HG02970 (cell line): ENCODE results near the gene OPALIN.

Experiments used
- ATAC-seq: cut with Tn5 transposase; IDR thresholded peaks from one replicate; pipeline ENCODE4 v1.9.1; 2021; ENCODE audit warnings: mild to moderate bottlenecking, moderate library complexity, moderate number of reproducible peaks; ENCODE audit not compliant: unreplicated experiment, low FRiP score

OPALIN gene, protein sequence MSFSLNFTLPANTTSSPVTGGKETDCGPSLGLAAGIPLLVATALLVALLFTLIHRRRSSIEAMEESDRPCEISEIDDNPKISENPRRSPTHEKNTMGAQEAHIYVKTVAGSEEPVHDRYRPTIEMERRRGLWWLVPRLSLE

DNA sequence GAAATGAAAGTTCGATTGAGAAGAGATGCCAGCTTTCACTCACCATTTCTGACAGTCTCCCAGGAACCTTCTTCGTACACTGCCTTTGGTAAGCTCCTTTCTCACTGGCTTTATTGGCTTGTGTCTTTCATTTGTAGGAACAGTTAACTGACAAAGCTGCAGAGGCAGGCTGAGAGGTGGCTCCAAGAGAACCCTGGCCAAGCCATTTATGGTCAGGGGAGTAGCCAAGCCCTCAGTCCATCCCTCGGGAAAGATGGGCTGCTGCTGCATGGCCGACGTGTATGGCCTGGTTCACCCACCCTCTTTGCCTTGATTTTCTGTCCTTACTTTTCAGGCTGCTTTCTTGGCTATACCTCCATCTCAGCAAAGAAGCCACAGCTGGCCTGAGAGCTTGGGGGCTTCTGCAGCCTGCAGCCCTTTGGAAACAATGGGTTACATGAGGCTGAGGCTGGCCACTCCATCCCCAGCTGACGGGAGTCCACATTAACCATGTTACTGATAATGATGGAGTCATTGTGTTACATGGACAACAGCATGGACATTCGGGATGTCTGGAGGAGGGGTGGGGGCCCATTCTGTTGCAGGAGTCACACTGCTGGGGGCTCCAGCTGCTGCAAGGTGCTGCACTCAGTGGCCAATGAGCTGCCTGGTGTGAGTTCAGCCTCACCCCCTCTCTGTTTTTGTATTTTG is at the start of gene OPALIN:
OPALIN (minus strand) TSS at position 152 of the 690 bp plus-strand sequence; CDS start at position 46, 106 bp downstream.
- ATAC-seq = no peak

DNA sequence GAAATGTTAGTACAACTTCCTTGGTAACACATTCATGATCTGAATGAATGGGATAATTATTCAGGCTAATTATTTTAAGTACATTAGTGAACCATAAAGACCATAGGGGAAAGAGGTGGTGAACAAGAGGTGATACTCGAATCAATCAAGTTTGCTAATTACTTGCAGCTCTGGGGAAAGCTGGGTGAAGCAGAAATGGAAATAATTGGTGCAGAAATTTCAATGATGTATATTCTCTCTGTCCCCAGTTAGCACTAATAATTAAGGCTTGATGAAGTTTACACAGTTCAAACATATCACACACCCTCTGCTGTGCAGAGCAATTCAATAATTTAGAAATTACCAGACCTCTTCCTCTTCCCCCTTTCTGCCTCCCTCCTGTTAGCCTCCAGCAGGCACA is 49.4 kb upstream of the OPALIN start:
- ATAC-seq = no peak

DNA sequence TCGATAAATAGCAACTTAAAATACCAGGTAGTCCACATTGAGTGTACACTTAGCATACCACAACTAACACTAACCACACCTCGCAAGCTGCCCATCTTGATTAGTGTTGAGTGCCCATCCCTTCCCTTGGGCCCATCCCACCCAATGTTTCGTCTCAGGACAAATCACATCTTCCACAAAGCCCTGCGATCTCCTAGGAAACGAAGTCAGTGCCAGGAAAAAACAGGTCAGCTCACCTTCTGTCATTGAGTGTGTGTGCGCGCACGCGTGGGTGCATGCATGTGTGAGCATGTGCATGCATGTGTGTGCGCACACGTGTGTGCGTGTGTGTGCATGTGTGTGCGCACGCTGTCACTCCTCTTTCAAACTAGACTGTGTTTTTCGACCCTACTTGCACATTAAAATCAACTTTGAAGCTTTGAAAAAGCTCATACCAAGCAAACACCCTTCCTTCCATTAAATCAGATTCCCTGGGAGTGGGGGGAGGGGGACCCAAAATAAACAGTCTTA is 48.8 kb upstream of the OPALIN start:
- no peak for ATAC-seq

DNA sequence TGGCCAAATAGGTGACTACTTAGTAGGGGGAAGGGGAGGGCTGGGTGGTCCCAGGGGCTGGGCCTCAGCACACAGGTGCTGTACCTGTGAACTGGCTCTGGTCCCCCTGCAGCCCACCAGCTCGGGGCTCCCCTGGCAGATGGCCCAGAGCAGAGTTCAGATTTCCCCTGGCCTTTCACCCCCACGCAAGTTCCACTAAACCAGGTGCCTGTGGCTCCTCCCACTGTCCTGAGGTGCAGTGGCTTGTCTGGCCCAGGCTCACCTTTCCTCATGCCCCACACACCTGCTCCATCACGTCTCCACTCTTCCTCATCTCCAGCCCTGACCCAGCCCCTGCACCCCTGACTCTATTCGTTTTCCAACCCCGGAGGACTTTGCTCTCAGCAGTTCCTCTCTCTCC is 47.3 kb upstream of the OPALIN start:
- no peak for ATAC-seq

DNA sequence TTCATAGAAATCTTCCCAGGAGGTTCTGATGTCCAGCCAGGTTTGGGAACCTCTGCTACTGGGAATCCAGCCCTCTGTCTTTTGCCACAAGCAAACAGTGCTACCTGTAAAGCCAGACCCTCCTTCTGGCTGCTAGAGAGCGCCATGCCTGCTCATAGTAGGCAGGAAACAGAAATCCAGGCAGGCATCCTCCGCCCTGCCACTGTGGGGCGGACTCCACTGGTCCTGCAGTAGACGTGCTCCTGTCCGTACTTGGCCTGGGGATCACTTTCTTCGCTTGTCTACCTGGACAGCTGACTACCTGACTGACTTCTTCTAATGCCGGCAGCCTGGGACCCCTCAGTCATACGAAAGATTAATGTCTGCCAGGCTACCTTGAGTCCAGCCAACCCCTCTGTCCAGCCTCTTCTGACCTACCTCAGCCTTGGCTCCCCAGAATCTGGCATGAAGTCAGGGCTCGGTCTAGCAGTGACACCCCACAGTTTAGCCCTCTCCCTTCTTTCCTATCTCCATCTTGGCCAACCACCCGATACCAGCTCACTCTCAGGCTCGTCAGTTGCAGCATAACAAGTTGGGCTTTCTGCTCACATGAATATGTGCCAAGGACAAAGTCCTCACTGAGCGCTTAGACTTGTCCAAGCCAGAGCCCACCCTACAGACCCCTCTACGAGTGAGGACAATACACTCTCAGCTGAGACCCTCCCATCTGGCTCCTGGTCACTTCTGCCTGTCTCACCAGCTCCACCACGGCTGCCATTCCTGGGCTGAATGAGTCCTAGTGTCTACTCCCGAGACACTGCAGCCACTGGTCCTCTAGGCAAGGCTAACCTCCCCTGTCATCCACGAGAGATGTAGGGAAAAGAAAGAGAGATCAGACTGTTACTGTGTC is 43.9 kb upstream of the OPALIN start:
- ATAC-seq = no peak

DNA sequence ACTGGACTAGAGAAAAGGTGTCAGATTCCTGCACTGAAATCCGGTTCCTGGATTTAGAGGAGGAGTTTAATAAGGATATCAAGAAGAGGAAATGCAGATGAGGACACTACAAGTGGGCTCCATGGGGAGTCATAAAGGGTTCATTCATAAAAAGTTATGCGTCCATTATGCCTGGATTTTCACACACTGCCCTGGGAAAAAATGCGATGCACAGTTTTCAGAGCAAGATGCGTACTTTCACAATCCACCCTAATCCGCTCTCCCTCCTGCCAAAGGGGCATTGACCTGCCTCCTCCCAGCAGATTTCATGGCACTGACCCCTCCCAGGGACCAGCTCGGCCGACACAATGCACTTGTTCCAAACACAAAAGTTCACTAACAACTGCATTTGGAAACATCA is 42.2 kb upstream of the OPALIN start:
- ATAC-seq = no peak

DNA sequence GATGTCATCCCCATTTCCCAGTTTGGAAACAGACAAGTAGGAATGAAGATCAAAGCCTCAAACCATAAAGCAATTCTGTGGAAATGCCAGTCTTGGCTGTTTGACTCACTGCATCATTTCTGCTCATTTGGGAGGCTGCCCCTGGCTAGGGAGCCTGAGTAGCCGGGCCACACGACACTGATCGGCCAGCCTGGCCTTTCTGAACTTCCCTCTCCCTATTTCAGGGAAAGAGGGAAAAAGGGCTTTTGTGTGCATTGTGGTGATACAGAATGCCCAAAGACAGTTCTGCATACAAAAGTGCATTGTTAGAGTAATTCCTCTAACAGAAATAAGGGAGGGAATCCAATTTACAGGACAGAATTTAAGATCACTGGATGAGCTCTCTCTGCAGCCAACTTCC is 41.7 kb upstream of the OPALIN start:
- ATAC-seq = no peak

DNA sequence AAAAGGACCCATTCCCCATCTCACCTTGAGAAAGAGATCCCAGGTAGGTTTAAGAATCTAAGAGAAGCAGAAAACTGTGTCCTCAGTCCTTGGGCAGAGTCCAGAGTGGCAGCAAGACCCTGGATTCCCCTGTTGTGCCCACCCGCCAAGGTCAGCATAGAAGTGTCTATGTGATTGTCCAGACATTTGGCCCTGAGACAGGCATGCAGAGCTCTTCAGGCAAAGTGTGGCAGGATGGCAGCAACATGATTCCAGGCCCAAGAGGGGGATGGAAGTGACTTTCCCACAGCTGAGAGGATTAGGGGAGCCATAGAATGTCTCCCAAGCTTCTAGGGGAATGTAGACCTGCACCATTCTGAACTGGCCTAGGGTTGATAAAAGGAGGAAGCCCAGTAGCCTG is 39.1 kb upstream of the OPALIN start:
- ATAC-seq = no peak

DNA sequence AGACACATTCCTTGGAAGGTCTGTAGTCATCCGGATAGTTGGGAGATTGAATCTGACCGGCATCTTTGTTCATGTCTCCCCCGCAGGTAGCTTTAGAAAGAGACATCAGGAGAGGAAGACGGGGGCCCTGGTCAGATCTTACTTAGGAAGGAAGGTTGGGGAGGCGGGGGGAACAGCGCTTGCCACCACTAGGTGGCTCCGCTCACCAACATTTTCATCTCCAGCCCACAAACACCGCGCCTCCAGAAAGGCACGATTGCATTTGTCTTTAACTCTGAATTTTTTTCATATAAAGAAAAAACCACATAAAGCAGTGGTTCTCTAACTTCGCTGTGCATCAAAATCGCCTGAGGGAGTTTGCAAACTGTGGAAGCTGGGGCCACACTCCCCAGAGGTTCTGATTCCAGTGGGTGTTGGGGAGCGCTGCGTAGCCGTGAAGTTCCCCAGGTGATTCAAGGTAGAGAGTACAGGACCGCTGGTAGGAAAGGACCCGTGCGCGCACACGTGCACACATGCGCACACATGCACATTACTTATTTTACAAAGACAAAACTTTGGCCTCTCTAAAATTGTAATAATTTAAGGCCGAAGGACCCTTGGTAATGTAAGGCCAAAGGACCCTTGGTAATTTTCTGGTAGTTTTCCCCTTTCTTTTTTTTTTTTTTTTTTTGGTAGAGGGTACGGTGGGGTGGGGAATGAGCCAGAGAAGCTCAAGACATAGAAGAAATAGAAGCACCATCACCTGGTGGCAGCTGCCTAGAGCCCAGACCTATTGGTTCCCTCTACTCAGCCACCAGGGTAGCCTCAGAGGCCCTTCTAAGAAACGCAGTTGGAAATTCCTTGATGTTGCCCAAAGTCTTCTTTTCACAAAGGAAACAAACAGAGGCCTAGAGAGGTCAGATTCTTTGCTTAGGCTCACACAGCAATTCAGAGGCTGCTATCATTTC is 37.4 kb upstream of the OPALIN start:
- ATAC-seq = no peak

DNA sequence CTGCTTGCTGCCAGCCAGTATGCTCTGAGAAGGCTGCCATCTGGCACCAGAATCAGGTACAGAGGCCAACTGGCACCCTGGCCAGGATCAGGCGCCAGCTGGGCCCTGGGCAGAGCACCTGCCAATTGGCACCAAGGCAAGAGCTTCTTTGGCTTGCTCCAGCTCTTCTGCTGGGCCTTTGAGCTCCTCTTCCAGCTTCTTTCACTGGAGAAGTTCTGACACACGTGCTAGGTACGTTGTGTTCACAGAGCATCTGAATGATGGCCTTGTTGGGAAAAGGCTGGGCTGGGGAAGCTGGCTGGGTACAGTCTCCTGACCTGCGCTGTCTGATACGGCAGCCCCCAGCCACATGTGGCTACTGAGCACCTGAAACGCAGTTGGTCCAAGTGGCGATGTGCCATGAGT is 31.7 kb upstream of the OPALIN start:
- no peak for ATAC-seq

DNA sequence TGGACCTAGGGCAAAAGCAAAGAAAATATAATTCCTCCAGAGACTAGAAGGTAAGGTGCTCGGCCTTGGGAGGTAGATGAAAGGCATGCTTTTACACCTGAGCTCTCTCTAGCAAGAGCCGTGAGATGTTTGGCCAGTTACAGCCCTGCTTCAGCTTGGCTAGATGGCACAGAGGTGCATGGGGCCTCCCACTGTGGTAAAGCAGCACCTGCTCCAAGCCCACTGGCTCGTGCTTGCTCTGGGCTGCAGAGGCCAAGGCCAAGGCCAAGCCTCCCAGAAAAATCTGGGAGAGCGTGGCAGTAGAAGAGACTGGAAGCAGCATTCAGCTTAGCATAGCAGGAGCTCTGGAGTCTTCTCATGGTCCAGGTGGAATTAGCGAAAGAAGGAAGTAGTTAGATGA is 31.0 kb upstream of the OPALIN start:
- ATAC-seq = no peak

DNA sequence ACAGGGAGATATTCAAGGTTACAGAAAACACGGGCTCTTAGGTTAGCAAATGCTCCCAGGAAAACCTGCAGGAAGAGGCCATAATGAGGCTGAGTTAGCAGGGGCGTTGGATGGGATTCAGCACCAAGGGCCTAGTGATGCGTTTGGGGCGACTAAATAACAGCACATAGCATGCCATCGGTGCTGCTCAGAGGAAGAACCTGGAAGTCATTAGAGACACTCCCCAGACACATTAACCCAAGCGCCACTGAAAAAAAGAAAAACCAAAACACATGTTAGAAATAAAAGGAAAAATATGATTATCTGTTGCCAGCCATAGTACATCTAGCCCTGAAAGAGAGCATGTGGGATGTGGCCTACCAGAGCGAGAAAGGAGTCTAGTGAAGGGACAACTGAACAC is 28.8 kb upstream of the OPALIN start:
- no peak for ATAC-seq

DNA sequence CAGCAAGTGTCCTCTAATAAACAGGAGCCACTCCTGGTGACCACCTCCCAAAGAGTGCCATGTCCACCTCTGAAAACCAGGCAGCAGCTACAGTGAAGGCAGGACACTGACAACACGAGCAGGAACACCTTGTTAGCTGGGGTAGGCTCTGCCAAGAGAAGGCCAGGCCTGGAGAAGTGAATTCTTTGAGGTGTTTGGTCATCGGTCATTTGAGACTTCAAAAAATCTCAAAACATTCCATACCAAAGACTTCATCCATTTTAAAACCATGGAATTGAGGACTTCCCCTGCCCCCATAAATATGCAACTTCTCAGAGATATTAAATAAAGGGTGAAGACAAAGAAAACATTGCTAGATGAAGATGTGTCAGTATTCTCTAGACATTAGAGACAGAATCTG is 28.4 kb upstream of the OPALIN start:
- ATAC-seq = no peak

DNA sequence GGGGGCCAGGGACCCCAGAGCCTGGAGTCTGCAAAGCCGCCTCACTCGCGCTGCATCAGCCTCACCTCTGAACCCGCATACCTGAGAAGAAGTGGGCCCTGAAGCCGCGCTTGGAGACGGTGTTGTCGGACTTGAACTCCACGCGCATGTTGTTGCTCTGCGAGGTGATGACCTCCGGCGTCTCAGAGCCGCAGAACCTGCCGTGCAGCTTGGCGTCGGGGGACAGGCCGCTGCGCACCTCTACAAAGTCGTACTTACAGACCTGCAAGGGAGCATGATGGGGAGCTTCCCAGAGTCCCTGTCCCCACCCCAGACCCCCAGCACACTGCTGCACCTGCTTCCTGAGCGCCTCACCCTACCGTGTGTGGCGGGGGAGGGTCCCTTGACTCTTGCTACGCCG is 25.7 kb upstream of the OPALIN start:
- no peak for ATAC-seq

DNA sequence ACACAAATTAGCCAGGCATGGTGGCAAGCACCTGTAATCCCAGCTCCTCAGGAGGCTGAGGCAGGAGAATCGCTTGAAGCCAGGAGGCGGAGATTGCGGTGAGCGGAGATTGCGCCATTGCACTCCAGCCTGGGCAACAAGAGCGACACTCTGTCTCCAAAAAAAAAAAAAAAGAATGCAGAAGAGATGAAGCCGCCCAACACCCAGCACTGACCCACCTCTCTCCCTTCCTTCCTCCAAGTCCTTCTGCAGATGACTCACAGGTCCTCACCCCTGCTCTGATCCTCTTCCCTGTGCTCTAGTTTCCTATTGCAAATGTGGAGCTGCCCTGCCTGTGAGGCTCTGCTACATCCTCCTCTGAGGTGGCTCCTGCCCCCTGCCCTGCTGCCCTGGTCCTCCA is 22.0 kb upstream of the OPALIN start:
- ATAC-seq = no peak

DNA sequence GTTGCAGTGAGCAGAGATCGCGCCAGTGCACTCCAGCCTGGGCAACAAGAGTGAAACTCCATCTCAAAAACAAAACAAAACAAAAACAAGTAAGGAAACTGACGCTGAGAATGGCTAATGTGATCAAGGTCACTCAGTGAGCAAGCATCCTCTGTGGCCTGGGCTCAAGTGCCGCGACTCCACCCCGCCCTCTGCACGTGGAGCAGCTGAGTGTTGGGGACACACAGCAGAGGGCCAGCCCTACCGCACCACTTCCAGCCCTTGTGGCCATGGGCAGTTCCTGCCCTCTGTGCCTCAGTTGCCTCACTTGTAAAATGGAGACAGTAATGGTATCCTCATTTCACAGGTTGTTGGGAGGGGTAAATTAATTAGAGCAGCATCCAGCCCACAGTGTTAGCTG is 21.0 kb upstream of the OPALIN start:
- ATAC-seq = no peak

DNA sequence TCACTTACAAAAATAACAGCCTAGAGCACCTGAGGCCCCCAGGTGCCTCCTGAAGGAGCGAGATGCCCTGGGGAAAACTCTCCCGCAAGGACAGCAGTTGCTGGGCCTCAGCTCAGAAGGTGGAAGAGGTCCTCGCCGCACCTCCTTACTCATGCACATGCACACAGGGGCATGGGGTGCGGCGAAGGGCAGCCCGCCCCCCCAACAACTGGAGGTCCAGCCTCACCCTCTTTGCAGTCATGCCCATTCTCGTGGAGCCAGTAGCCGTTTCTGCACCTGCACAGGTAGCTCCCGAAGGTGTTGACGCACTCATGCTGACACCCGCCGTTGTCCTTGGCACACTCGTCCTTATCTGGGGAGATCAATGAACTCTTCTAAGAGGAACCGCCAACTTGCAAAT is 19.9 kb upstream of the OPALIN start:
- no peak for ATAC-seq

DNA sequence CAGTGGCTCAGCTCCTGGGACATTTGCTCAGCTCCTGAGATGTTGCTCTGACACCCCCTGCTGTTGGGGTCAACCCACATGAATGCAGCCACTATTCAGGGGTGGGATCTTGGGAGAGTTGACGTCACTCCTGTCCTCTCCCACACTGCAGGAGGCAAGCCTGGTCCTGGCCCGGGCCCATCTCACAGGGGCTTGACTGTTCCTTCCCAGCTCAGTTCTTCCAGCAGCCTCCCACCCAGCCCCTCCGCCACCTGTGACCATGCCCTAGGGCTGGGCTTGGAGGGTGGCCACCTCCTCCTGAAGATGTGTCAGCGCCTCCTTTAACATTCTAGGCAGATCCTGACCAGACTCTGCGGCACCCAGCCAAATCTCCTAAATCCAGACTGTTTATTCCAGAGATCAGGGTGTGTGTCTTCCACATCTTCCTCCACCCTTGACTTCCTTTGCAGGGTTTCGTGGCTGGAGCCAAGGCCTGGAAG is 19.1 kb upstream of the OPALIN start:
- ATAC-seq = no peak

DNA sequence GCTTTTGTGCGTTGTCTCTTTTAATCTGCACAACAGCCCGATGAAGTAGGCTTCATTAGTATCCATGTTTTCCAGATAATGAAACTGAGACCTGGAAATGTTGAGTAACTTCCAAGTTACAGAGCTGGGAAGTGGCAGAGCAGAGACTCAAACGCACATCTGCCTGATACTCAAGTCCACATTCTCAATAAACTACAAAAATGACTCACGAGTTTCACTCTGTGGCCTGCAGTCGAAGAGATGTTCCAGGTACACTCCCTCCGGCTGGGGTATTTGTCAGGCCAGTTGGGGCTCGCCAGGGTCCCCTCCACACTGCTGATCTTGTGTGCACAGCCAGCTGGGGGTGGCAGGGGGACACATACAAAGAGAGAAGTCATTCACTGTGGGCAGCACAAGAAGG is 17.7 kb upstream of the OPALIN start:
- ATAC-seq = no peak
